GM18499 (cell line): ENCODE data around the gene TM4SF20.
A peak's percentile ranks its signal among the peaks of the same experiment; 100 is the strongest.
"Not testable (repeated sequence)": the region's sequence is repeated elsewhere in the genome, so short reads cannot be mapped to it uniquely, and the experiment has no call there.

Experiments
- ATAC-seq: cut with Tn5 transposase; IDR thresholded peaks from one replicate; pipeline ENCODE4 v1.9.1; 2021; ENCODE audit warnings: moderate number of reproducible peaks; ENCODE audit not compliant: insufficient read depth, unreplicated experiment

The TM4SF20 gene

GRCh38 chr2:227401550-227401949 is 22.4 kb upstream of the TM4SF20 start:
- no peak for ATAC-seq

GRCh38 chr2:227398684-227399670 is 19.9 kb upstream of the TM4SF20 start:
- ATAC-seq: no peak

- ATAC-seq: no peak
These were observed 18.5 kb upstream of the TM4SF20 start for GRCh38 chr2:227397562-227397961.

- ATAC-seq: no peak
These were observed 16.4 kb upstream of the TM4SF20 start for GRCh38 chr2:227395556-227395955.

- no peak for ATAC-seq
These were observed 15.3 kb upstream of the TM4SF20 start for GRCh38 chr2:227394401-227394800.

- no peak for ATAC-seq
These were observed 11.6 kb upstream of the TM4SF20 start for GRCh38 chr2:227390468-227391256.

- ATAC-seq: no peak
These were observed 10.6 kb upstream of the TM4SF20 start for GRCh38 chr2:227389661-227390060.

GRCh38 chr2:227389231-227389630 is 10.1 kb upstream of the TM4SF20 start:
- no peak for ATAC-seq

GRCh38 chr2:227388537-227389011 is 9.5 kb upstream of the TM4SF20 start:
- ATAC-seq: no peak

GRCh38 chr2:227387583-227387982 is 8.5 kb upstream of the TM4SF20 start, which contains the start of gene SCYGR1:
Gene SCYGR1, minus strand, starts transcription at chr2:227387949. Its CDS starts 0 bp downstream, at chr2:227387949.
- not testable (repeated sequence) for ATAC-seq

- no peak for ATAC-seq
These were observed 7.5 kb upstream of the TM4SF20 start for GRCh38 chr2:227386630-227387029.

- ATAC-seq: no peak
These were observed 4.6 kb upstream of the TM4SF20 start for GRCh38 chr2:227383686-227384085.

GRCh38 chr2:227382241-227382835 is 3.2 kb upstream of the TM4SF20 start:
- not testable (repeated sequence) for ATAC-seq

GRCh38 chr2:227378371-227378782 is 729 bp downstream of the TM4SF20 start:
- no peak for ATAC-seq

- ATAC-seq: no peak
These were observed 1.4 kb downstream of the TM4SF20 start for GRCh38 chr2:227377467-227378351.

- ATAC-seq: no peak
These were observed 2.3 kb downstream of the TM4SF20 start for GRCh38 chr2:227376656-227377396.

- ATAC-seq: peak; percentile 70
These were observed 4.9 kb downstream of the TM4SF20 start for GRCh38 chr2:227374158-227374557.

- no peak for ATAC-seq
These were observed 5.7 kb downstream of the TM4SF20 start for GRCh38 chr2:227373389-227373788.

- no peak for ATAC-seq
These were observed 8.3 kb downstream of the TM4SF20 start for GRCh38 chr2:227370791-227371312.
